ENCODE measurements around the gene P2RY8. TPM values are rescaled to one million over a fixed set of nuclear protein-coding genes. Genes with fewer than 3 reads are reported as not detected.

P2RY8 gene
- total and polyA plus RNA-seq, 2 experiments from 2014 or later, result not detected

- peak; percentile 99 to 100 for DNase-seq (ENCODE audit: low read depth in 1 of 2, low spot score in 1 of 2)
- TF ChIP-seq CTCF (IDR thresholded peaks at IDR 0.05; ENCODE audit: low read depth, low read length), result no peak
- no peaks in the 10 kb centered on the region for H3K9me3 ChIP-seq (ENCODE audit: low read depth)
- no peaks in the 10 kb centered on the region for H3K4me1 ChIP-seq (ENCODE audit: low read depth)
- H3K36me3 ChIP-seq, result no peaks in the 10 kb centered on the region
- peak within 1 kb of the TSS; percentile 64 for H3K27ac ChIP-seq
- peak within 1 kb of the TSS; percentile 73 for H3K4me3 ChIP-seq
- peaks cover 6% of the 10 kb centered on the region for H3K27me3 ChIP-seq
Observed at GRCh38 chrX:1452516-1453394, 84.2 kb downstream of the P2RY8 start, which contains the start of gene ASMTL. Gene ASMTL, minus strand, starts transcription at chrX:1452909. Its CDS starts 69 bp downstream, at chrX:1452840.

- no peak for TF ChIP-seq CTCF (IDR thresholded peaks at IDR 0.05; ENCODE audit: low read depth, low read length)
- H3K27me3 ChIP-seq, result peaks cover 6% of the 10 kb centered on the region
- no peaks in the 10 kb centered on the region for H3K4me1 ChIP-seq (ENCODE audit: low read depth)
- H3K4me3 ChIP-seq, result peak overlapping the region; percentile 73
- no peak for DNase-seq (ENCODE audit: low read depth in 1 of 2, low spot score in 1 of 2)
- no peaks in the 10 kb centered on the region for H3K36me3 ChIP-seq
- no peaks in the 10 kb centered on the region for H3K9me3 ChIP-seq (ENCODE audit: low read depth)
- no peak overlapping the region for H3K27ac ChIP-seq
Observed at GRCh38 chrX:1451661-1452515, 85.1 kb downstream of the P2RY8 start.

- no peak for DNase-seq (ENCODE audit: low read depth in 1 of 2, low spot score in 1 of 2)
Observed at GRCh38 chrX:1451251-1451660, 85.7 kb downstream of the P2RY8 start.

GRCh38 chrX:1450361-1451161, 86.4 kb downstream of the P2RY8 start:
- no peaks in the 10 kb centered on the region for H3K36me3 ChIP-seq
- no peak overlapping the region for H3K4me3 ChIP-seq
- no peaks in the 10 kb centered on the region for H3K9me3 ChIP-seq (ENCODE audit: low read depth)
- no peak overlapping the region for H3K27ac ChIP-seq
- no peak for DNase-seq (ENCODE audit: low read depth in 1 of 2, low spot score in 1 of 2)
- TF ChIP-seq CTCF (IDR thresholded peaks at IDR 0.05; ENCODE audit: low read depth, low read length), result no peak
- H3K4me1 ChIP-seq (ENCODE audit: low read depth), result no peaks in the 10 kb centered on the region
- peaks cover 6% of the 10 kb centered on the region for H3K27me3 ChIP-seq

More at GRCh38 chrX:1451251-1451660, 85.7 kb downstream of the P2RY8 start:
- Histone ChIP-seq H3K27me3 (peaks cover 6% of the 10 kb centered on the region), H3K27ac (no peak overlapping the region), H3K4me3 (no peak overlapping the region), H3K9me3 (ENCODE audit: low read depth) (no peaks in the 10 kb centered on the region), H3K4me1 (ENCODE audit: low read depth) (no peaks in the 10 kb centered on the region), H3K36me3 (no peaks in the 10 kb centered on the region)
- no peak for TF ChIP-seq CTCF (IDR thresholded peaks at IDR 0.05; ENCODE audit: low read depth, low read length)

- Histone ChIP-seq H3K4me1 (ENCODE audit: low read depth) (no peaks in the 10 kb centered on the region), H3K27ac (no peak overlapping the region), H3K27me3 (no peaks in the 10 kb centered on the region), H3K9me3 (ENCODE audit: low read depth) (no peaks in the 10 kb centered on the region), H3K36me3 (no peaks in the 10 kb centered on the region), H3K4me3 (no peak overlapping the region)
- no peak for DNase-seq (ENCODE audit: low read depth in 1 of 2, low spot score in 1 of 2)
- TF ChIP-seq CTCF (IDR thresholded peaks at IDR 0.05; ENCODE audit: low read depth, low read length), result no peak
Observed at GRCh38 chrX:1449823-1450149, 87.2 kb downstream of the P2RY8 start.
